Neural progenitor cell (in vitro differentiated cells): ENCODE results near the gene STARD3.

Experiments
- CTCF ChIP-seq: fragments of 200-600 bp; sonication (generic); IDR thresholded peaks from 2 replicates; pipeline ENCODE4 v1.5.1; 2017; ENCODE audit warnings: antibody characterized with exemption, mild to moderate bottlenecking
- EZH2 ChIP-seq: fragments of 200-600 bp; sonication (generic); IDR thresholded peaks from 2 replicates; pipeline ENCODE4 v1.6.1; 2017; ENCODE audit warnings: antibody characterized with exemption, mild to moderate bottlenecking, moderate library complexity
- EZH2phosphoT487 ChIP-seq: fragments of 200-600 bp; sonication (generic); IDR thresholded peaks from 2 replicates; pipeline ENCODE4 v1.6.1; 2017; ENCODE audit warnings: antibody characterized with exemption

DNA sequence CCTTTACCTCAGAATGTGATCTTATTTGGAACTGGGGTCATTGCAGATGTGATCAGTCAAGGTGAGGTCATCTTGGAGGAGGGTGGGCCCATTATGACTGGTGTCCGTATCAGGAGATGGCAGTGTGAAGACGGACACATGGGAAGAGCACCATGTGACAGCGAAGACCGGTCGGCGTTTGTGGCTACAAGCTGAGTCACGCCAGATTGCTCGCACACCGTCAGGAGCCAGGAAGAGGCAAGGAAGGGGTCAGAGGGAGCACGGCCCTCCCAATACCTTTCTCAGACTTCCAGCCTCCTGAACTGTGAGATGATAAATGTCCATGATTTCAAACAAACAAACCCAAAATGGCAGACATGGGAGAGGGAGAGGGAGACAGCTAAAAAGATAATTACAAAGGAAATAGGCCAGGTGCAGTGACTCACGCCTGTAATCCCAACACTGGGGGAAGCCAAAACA lies 13.2 kb downstream of the STARD3 start:
- no peak for TF ChIP-seq CTCF
- TF ChIP-seq EZH2 = no peak
- TF ChIP-seq EZH2phosphoT487 = no peak
